ENCODE data around the gene SDR42E2.

- TF ChIP-seq POLR2AphosphoS5 (IDR thresholded peaks at IDR 0.05; ENCODE audit: low read depth, low read length): no peak
- TF ChIP-seq TAF1 (IDR thresholded peaks at IDR 0.05; ENCODE audit: borderline replicate concordance, insufficient read depth, low read length): no peak
- TF ChIP-seq REST (IDR thresholded peaks at IDR 0.05; ENCODE audit: insufficient read depth in 1 of 2, low read depth in 2 of 2, low read length in 2 of 2): no peak
- TF ChIP-seq SIN3A (IDR thresholded peaks at IDR 0.05; ENCODE audit: borderline replicate concordance, insufficient read depth, low read length): no peak
Measured at GRCh38 chr16:22151246-22151998, 10.9 kb upstream of the SDR42E2 start.

Measured in PFSK-1 (cell line).